Gastrocnemius medialis (tissue), 4 donors: ENCODE measurements around the gene TTPAL.

Experiments
- POLR2A ChIP-seq, 2 donors: fragments of 450-650 bp; IDR thresholded peaks; one replicate each; pipeline ENCODE4 v1.6.1; 2017; ENCODE audit warnings: antibody characterized with exemption in 2 of 2, mild to moderate bottlenecking in 2 of 2, moderate library complexity in 2 of 2
- TF ChIP-seq, protein P1 (sequence below), 5 experiments: fragments of 450-650 bp in 3 of 5; fragments of 200-600 bp in 2 of 5; sonication (generic) in 2 of 5; IDR thresholded peaks in 4 of 5; conservative IDR thresholded peaks in 1 of 5; 1 replicate in 4 of 5; 2 replicates in 1 of 5; pipeline ENCODE4 v1.5.1; 2016 to 2019; ENCODE audit warnings: antibody characterized with exemption in 5 of 5, mild to moderate bottlenecking in 3 of 5, moderate library complexity in 3 of 5

DNA sequence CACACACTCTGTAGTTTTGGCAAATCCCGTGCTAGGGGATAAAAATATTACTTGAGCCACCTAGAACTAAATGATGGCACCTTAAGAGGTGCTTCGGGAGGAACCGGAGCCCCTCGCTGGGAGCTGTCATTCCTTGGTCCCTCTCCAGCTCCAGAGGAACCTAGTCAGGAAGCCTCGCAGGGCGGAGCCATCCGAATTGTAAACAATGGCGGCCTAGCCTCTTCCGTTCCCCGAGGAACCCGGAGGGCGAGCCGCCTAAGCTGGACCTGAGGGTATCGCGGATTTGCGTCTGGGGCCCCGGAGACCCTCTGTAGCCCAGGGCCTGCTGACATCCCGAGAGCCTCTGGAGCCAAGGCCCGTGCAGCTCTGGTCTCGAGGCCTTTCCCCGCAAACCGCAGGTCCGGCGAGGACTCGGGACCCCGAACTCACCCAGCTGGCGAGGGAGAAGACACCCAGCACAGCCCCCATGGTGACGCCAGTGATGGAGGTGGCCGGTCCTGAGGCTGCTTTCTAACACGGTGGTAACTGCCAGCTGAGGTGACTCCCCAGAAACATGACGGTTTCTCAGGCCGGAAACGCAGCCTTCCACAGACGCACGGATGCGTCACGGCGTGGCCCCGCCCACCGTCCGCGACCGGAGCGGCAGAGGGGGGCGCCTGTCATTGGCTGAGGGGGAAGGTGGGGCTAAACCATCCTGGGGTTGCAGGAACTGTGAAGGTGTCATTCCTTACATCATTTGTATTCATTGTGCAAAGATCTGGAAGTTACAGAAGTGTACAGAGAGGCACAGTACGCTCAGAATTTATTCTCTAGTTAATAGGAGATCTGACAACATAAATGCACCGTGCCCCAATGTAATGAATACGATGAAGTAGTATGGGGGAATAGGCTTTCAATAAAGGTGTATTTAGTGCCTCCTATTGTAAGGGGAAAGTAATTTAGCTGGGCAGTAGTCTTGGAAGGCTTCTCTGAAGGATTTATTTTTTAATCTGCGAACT is 46.1 kb downstream of the TTPAL start, which contains the start of gene SERINC3:
- TF ChIP-seq, protein P1, sequence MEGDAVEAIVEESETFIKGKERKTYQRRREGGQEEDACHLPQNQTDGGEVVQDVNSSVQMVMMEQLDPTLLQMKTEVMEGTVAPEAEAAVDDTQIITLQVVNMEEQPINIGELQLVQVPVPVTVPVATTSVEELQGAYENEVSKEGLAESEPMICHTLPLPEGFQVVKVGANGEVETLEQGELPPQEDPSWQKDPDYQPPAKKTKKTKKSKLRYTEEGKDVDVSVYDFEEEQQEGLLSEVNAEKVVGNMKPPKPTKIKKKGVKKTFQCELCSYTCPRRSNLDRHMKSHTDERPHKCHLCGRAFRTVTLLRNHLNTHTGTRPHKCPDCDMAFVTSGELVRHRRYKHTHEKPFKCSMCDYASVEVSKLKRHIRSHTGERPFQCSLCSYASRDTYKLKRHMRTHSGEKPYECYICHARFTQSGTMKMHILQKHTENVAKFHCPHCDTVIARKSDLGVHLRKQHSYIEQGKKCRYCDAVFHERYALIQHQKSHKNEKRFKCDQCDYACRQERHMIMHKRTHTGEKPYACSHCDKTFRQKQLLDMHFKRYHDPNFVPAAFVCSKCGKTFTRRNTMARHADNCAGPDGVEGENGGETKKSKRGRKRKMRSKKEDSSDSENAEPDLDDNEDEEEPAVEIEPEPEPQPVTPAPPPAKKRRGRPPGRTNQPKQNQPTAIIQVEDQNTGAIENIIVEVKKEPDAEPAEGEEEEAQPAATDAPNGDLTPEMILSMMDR (IDR thresholded peaks at IDR 0.05 in 4 of 5, conservative IDR thresholded peaks at IDR 0.05 in 1 of 5) = no peak
- peak; percentile 97 for TF ChIP-seq POLR2A (IDR thresholded peaks at IDR 0.05)
